ENCODE results near the gene DOCK9. TPM values are rescaled to one million over a fixed set of nuclear protein-coding genes. Genes with fewer than 3 reads are reported as not detected.

Gene DOCK9
- total RNA-seq, 1 experiment from 2014 or later, result 36.6 TPM

DNA sequence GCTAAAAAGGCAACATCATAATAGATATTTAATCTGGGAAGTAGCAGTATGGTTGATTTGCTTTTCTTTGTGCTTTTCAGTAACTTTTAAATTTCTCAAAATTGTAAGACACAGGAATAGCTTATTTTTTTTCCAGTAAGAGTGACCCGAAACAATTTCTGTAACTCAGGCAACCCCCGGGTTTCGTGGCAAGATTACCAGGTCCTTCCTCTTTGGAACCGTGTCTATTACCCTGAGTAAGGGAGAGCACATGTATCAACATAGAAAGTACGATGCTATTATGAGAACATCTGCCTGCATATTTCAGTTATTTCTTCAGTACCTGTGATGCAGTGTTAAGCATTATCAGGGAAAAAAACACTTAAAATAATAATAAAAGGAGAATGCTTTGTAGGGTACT lies 64.1 kb downstream of the DOCK9 start:
- Mint-ChIP-seq H3K36me3 (no peaks in the 10 kb centered on the region), H3K27ac (no peak overlapping the region), H3K4me1 (peaks cover 9% of the 10 kb centered on the region), H3K27me3 (ENCODE audit: low read depth) (no peaks in the 10 kb centered on the region), H3K4me3 (no peak overlapping the region), H3K9me3 (no peaks in the 10 kb centered on the region)
- ChIA-PET POLR2A (no interaction called here), CTCF (no interaction called here)
- no peak for TF ChIP-seq NR1H2 (CRISPR knock-in tag; IDR thresholded peaks at IDR 0.05)
- TF ChIP-seq GRHL2 (CRISPR knock-in tag; IDR thresholded peaks at IDR 0.05; ENCODE audit: insufficient replicate concordance, severe bottlenecking), result no peak
- TF ChIP-seq NR2C2 (CRISPR knock-in tag; IDR thresholded peaks at IDR 0.05), result no peak
- no peak for TF ChIP-seq NFATC4 (CRISPR knock-in tag; IDR thresholded peaks at IDR 0.05)
- no peak for TF ChIP-seq GTF2I (CRISPR knock-in tag; conservative IDR thresholded peaks at IDR 0.05)
- no peak for TF ChIP-seq ZBTB21 (CRISPR knock-in tag; IDR thresholded peaks at IDR 0.05; ENCODE audit: borderline replicate concordance)
- no peak for TF ChIP-seq ATF1 (CRISPR knock-in tag; IDR thresholded peaks at IDR 0.05)
- TF ChIP-seq ZNF317 (CRISPR knock-in tag; IDR thresholded peaks at IDR 0.05; ENCODE audit: borderline replicate concordance, low read depth), result no peak
- no peak for TF ChIP-seq NR3C1 (CRISPR knock-in tag; conservative IDR thresholded peaks at IDR 0.05; ENCODE audit: low read depth)
- TF ChIP-seq, protein P1, sequence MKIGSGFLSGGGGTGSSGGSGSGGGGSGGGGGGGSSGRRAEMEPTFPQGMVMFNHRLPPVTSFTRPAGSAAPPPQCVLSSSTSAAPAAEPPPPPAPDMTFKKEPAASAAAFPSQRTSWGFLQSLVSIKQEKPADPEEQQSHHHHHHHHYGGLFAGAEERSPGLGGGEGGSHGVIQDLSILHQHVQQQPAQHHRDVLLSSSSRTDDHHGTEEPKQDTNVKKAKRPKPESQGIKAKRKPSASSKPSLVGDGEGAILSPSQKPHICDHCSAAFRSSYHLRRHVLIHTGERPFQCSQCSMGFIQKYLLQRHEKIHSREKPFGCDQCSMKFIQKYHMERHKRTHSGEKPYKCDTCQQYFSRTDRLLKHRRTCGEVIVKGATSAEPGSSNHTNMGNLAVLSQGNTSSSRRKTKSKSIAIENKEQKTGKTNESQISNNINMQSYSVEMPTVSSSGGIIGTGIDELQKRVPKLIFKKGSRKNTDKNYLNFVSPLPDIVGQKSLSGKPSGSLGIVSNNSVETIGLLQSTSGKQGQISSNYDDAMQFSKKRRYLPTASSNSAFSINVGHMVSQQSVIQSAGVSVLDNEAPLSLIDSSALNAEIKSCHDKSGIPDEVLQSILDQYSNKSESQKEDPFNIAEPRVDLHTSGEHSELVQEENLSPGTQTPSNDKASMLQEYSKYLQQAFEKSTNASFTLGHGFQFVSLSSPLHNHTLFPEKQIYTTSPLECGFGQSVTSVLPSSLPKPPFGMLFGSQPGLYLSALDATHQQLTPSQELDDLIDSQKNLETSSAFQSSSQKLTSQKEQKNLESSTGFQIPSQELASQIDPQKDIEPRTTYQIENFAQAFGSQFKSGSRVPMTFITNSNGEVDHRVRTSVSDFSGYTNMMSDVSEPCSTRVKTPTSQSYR (CRISPR knock-in tag; IDR thresholded peaks at IDR 0.05), result no peak
- TF ChIP-seq, protein P2, sequence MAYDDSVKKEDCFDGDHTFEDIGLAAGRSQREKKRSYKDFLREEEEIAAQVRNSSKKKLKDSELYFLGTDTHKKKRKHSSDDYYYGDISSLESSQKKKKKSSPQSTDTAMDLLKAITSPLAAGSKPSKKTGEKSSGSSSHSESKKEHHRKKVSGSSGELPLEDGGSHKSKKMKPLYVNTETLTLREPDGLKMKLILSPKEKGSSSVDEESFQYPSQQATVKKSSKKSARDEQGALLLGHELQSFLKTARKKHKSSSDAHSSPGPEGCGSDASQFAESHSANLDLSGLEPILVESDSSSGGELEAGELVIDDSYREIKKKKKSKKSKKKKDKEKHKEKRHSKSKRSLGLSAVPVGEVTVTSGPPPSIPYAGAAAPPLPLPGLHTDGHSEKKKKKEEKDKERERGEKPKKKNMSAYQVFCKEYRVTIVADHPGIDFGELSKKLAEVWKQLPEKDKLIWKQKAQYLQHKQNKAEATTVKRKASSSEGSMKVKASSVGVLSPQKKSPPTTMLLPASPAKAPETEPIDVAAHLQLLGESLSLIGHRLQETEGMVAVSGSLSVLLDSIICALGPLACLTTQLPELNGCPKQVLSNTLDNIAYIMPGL (CRISPR knock-in tag; IDR thresholded peaks at IDR 0.05), result no peak
- TF ChIP-seq, protein P3, sequence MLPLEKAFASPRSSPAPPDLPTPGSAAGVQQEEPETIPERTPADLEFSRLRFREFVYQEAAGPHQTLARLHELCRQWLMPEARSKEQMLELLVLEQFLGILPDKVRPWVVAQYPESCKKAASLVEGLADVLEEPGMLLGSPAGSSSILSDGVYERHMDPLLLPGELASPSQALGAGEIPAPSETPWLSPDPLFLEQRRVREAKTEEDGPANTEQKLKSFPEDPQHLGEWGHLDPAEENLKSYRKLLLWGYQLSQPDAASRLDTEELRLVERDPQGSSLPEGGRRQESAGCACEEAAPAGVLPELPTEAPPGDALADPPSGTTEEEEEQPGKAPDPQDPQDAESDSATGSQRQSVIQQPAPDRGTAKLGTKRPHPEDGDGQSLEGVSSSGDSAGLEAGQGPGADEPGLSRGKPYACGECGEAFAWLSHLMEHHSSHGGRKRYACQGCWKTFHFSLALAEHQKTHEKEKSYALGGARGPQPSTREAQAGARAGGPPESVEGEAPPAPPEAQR (CRISPR knock-in tag; IDR thresholded peaks at IDR 0.05), result no peak
- TF ChIP-seq, protein P4, sequence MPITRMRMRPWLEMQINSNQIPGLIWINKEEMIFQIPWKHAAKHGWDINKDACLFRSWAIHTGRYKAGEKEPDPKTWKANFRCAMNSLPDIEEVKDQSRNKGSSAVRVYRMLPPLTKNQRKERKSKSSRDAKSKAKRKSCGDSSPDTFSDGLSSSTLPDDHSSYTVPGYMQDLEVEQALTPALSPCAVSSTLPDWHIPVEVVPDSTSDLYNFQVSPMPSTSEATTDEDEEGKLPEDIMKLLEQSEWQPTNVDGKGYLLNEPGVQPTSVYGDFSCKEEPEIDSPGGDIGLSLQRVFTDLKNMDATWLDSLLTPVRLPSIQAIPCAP (CRISPR knock-in tag; IDR thresholded peaks at IDR 0.05), result no peak
- TF ChIP-seq, protein P5, sequence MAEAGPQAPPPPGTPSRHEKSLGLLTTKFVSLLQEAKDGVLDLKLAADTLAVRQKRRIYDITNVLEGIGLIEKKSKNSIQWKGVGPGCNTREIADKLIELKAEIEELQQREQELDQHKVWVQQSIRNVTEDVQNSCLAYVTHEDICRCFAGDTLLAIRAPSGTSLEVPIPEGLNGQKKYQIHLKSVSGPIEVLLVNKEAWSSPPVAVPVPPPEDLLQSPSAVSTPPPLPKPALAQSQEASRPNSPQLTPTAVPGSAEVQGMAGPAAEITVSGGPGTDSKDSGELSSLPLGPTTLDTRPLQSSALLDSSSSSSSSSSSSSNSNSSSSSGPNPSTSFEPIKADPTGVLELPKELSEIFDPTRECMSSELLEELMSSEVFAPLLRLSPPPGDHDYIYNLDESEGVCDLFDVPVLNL (CRISPR knock-in tag; IDR thresholded peaks at IDR 0.05; ENCODE audit: borderline replicate concordance, low read depth), result no peak
- TF ChIP-seq, protein P6, sequence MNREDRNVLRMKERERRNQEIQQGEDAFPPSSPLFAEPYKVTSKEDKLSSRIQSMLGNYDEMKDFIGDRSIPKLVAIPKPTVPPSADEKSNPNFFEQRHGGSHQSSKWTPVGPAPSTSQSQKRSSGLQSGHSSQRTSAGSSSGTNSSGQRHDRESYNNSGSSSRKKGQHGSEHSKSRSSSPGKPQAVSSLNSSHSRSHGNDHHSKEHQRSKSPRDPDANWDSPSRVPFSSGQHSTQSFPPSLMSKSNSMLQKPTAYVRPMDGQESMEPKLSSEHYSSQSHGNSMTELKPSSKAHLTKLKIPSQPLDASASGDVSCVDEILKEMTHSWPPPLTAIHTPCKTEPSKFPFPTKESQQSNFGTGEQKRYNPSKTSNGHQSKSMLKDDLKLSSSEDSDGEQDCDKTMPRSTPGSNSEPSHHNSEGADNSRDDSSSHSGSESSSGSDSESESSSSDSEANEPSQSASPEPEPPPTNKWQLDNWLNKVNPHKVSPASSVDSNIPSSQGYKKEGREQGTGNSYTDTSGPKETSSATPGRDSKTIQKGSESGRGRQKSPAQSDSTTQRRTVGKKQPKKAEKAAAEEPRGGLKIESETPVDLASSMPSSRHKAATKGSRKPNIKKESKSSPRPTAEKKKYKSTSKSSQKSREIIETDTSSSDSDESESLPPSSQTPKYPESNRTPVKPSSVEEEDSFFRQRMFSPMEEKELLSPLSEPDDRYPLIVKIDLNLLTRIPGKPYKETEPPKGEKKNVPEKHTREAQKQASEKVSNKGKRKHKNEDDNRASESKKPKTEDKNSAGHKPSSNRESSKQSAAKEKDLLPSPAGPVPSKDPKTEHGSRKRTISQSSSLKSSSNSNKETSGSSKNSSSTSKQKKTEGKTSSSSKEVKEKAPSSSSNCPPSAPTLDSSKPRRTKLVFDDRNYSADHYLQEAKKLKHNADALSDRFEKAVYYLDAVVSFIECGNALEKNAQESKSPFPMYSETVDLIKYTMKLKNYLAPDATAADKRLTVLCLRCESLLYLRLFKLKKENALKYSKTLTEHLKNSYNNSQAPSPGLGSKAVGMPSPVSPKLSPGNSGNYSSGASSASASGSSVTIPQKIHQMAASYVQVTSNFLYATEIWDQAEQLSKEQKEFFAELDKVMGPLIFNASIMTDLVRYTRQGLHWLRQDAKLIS (CRISPR knock-in tag; IDR thresholded peaks at IDR 0.05; ENCODE audit: borderline replicate concordance), result no peak
- TF ChIP-seq, protein P7, sequence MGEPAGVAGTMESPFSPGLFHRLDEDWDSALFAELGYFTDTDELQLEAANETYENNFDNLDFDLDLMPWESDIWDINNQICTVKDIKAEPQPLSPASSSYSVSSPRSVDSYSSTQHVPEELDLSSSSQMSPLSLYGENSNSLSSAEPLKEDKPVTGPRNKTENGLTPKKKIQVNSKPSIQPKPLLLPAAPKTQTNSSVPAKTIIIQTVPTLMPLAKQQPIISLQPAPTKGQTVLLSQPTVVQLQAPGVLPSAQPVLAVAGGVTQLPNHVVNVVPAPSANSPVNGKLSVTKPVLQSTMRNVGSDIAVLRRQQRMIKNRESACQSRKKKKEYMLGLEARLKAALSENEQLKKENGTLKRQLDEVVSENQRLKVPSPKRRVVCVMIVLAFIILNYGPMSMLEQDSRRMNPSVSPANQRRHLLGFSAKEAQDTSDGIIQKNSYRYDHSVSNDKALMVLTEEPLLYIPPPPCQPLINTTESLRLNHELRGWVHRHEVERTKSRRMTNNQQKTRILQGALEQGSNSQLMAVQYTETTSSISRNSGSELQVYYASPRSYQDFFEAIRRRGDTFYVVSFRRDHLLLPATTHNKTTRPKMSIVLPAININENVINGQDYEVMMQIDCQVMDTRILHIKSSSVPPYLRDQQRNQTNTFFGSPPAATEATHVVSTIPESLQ (CRISPR knock-in tag; IDR thresholded peaks at IDR 0.05), result no peak
- ATAC-seq (no peak), DNase-seq (ENCODE audit: low spot score) (no peak)

Measured in WTC11 (cell line).